Stimulated activated memory B cell treated with anti-CD40 and anti-IgM and Interleukin-4, amounts not matched to agents 10 μg/mL and 1 μg/mL and 100 μg/mL, for 72 hours (primary cell): Measurements from ENCODE around the gene STMP1.

Experiments
- ATAC-seq: fragments of 150-1000 bp; cut with Tn5 transposase; 2 replicates; pipeline ENCODE4 v1.10.0; 2021
- H3K27ac Mint-ChIP-seq: one replicate; pipeline ENCODE4 v1.8.0; 2022; ENCODE audit warnings: mild to moderate bottlenecking, mixed read lengths
- H3K27me3 Mint-ChIP-seq: one replicate; pipeline ENCODE4 v1.8.0; 2022; ENCODE audit warnings: mixed read lengths
- H3K36me3 Mint-ChIP-seq: one replicate; pipeline ENCODE4 v1.8.0; 2022; ENCODE audit warnings: mixed read lengths
- H3K4me1 Mint-ChIP-seq: one replicate; pipeline ENCODE4 v1.8.0; 2022; ENCODE audit warnings: mixed read lengths
- H3K4me3 Mint-ChIP-seq: one replicate; pipeline ENCODE4 v1.8.0; 2022; ENCODE audit warnings: mild to moderate bottlenecking, moderate library complexity, mixed read lengths
- H3K9me3 Mint-ChIP-seq: one replicate; pipeline ENCODE4 v1.8.0; 2022; ENCODE audit warnings: mixed read lengths

STMP1 gene

DNA sequence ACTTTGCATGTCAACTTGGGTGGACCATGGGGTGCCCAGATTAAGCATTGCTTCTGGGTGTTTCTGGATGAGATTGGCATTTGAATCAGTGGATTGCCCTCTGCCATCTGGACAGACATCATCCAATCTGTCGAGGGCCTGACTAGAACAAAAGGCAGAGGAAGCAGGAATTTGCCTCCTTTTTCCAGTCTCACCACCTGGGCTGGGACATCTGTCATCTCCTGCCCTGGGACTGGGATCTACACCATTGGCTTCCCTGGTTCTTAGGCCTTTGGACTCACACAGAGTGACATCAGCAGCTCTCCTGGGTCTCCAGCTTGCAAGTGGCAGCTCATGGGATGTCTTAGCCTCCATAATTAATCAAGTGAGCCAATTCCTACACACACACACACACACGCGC lies 55.4 kb downstream of the STMP1 start:
- no peak overlapping the region for H3K4me3 Mint-ChIP-seq
- peaks cover 29% of the 10 kb centered on the region for H3K27me3 Mint-ChIP-seq
- no peaks in the 10 kb centered on the region for H3K9me3 Mint-ChIP-seq
- H3K36me3 Mint-ChIP-seq = no peaks in the 10 kb centered on the region
- no peak overlapping the region for H3K27ac Mint-ChIP-seq
- no peaks in the 10 kb centered on the region for H3K4me1 Mint-ChIP-seq
- no peak for ATAC-seq

DNA sequence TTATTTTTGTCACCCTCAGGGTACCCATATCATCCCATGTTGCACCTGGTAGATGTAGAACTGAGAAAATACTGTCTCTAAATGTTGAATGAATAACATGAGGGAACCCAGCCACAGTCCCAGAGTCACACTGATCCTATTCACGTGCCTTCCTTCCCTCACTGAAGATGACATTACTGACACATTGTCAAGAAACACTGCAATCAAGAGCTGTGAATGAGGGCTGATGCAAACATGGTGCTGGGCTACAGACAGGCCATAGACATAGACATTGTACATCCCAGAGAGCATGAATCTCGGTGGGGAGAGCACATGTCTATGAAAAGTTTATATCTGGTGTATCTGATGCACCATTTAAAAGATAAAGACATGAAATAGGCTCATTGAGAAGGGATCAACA lies 55.9 kb downstream of the STMP1 start:
- Mint-ChIP-seq H3K4me1 (no peaks in the 10 kb centered on the region), H3K27ac (no peak overlapping the region), H3K36me3 (no peaks in the 10 kb centered on the region), H3K4me3 (no peak overlapping the region), H3K9me3 (no peaks in the 10 kb centered on the region), H3K27me3 (peaks cover 29% of the 10 kb centered on the region)
- ATAC-seq = no peak

DNA sequence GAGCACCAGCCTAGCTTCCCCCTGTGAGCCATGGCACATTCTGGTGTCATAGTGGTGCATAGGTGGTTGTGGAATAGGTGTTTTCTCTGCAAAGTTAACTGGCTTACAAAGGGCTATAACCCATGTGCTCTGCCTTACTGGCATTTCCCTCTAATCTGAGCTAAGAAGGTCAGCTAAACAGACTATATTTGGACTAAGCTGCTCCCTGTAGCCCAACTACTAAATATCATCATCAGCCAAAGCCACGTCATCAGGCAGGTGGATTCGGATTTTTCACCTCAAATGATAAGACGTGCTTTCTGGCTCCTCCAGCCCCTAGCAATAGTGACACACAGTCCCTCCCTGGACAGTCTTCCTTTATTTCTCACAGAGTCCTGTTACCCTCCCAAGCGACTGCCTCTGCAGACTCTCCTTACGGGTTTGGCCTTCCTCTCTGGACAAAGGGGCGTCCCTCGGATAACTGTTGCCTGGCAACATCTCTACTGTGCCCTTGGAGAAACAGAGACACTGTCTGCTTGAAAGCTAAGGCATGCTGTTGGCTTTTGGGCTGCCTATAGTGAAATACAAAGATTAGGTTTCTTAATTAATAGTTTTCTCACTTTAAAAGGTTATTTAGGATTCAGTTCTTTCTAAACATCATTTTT lies 56.6 kb downstream of the STMP1 start:
- Mint-ChIP-seq H3K27ac (no peak overlapping the region), H3K27me3 (peaks cover 36% of the 10 kb centered on the region), H3K4me3 (no peak overlapping the region), H3K4me1 (no peaks in the 10 kb centered on the region), H3K36me3 (no peaks in the 10 kb centered on the region), H3K9me3 (no peaks in the 10 kb centered on the region)
- ATAC-seq = no peak

DNA sequence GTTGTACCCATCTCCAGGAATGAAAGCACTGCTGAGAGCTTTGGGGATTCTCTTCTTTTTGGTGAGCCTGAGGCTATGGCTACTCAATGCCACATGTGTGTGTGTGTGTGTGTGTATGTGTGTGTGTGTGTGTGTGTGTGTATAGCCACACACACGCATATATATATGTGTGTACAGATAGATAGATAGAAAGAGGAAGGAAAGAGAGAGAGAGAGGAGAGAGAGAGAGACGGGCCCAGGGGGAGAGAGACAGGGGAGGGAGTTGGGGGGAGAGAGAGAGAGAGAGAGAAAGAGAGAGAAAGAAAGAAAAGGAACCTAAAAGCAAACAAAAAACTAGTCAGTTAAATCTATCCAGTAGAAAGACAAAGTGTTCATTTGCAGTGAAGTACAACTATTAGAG lies 57.4 kb downstream of the STMP1 start:
- no peaks in the 10 kb centered on the region for H3K9me3 Mint-ChIP-seq
- H3K4me3 Mint-ChIP-seq = no peak overlapping the region
- peaks cover 44% of the 10 kb centered on the region for H3K27me3 Mint-ChIP-seq
- H3K4me1 Mint-ChIP-seq = no peaks in the 10 kb centered on the region
- ATAC-seq = no peak
- H3K27ac Mint-ChIP-seq = no peak overlapping the region
- H3K36me3 Mint-ChIP-seq = no peaks in the 10 kb centered on the region

DNA sequence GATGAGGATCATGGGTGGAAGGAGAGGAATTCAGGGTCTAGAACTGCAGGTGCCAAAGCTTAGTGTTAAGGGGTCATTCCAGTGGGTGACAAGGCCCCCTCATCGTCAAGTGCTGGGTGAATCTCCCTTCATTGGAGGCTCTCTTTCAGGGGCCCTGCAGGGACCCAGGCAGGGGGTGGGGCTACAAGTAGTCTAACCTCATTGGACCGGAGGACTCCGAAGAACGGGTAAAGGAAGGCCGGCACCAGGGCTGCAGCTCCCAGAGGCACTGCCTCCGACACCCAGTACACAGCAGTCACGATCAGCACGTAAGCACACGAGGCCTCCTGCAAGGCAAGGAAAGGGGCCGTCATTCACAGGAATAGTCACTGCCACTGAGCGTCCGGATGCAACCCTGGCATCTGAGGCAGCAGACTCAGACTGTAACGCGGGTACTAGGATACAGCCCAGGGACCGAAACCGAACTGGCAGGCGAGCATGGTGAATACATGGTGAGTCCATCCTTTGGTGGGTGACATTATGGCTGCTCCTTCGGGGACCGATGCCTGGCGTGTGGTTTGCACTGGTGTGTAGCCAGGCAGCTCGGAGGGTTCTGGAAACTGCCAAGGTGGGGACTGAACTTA lies 59.0 kb downstream of the STMP1 start:
- Mint-ChIP-seq H3K4me3 (no peak overlapping the region), H3K4me1 (no peaks in the 10 kb centered on the region), H3K36me3 (no peaks in the 10 kb centered on the region), H3K27ac (no peak overlapping the region), H3K27me3 (peaks cover 52% of the 10 kb centered on the region), H3K9me3 (no peaks in the 10 kb centered on the region)
- ATAC-seq = no peak

DNA sequence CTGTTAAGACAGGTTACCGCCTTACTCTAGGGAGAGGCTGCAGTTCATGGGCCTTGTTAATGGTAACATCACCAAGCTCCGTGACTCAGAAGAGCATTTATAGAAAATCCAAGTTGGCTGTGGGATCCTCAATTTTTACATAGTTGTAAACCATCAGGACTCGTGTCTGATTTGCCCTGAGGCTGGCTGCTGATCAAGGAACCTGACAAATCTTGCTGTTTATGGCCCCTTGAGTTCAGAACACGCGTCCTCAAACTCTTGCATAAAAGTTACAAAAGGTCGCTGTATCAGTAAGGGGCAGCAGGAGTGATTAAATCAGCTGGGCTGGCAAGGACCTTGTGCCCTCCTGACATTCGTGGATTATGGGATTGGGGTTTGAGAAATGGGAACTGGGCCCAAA lies 61.1 kb downstream of the STMP1 start:
- peaks cover 66% of the 10 kb centered on the region for H3K27me3 Mint-ChIP-seq

More for the DNA sequence above, 61.1 kb downstream of the STMP1 start:
- no peaks in the 10 kb centered on the region for H3K4me1 Mint-ChIP-seq
- no peaks in the 10 kb centered on the region for H3K36me3 Mint-ChIP-seq
- no peak overlapping the region for H3K4me3 Mint-ChIP-seq
- H3K9me3 Mint-ChIP-seq = no peaks in the 10 kb centered on the region
- no peak overlapping the region for H3K27ac Mint-ChIP-seq
- ATAC-seq = no peak
